Measurements from ENCODE around the gene COX19.

DNA sequence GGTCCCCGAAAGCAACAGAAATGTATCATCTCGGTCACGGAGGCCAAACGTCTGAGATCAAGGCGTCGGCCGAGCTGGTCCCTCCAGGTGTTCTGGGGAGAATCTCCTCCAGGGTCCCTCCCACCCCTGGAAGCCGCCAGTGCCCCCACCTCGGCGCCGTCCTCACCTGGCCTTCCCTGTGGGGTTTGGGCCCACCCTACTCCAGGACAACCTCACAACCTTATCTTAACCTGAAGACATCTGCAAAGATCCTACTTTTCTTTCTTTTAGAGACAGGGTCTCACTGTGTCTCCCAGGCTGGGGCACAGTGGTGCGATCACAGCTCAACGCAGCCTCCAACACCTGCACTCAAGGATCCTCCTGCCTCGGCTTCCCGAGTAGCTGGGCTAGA, 54.3 kb downstream of the COX19 start:
- TF ChIP-seq EZH2 (IDR thresholded peaks at IDR 0.05; ENCODE audit: borderline replicate concordance, low read depth, low read length, poor library complexity, severe bottlenecking) (no peak), CTCF (conservative IDR thresholded peaks at IDR 0.05; ENCODE audit: low read depth, low read length) (no peak)

All from A673 (cell line).